ENCODE results near the gene APP. TPM values are rescaled to one million over a fixed set of nuclear protein-coding genes. Genes with fewer than 3 reads are reported as not detected.

The APP gene
- total RNA-seq, 1 donor: 404 TPM

DNA sequence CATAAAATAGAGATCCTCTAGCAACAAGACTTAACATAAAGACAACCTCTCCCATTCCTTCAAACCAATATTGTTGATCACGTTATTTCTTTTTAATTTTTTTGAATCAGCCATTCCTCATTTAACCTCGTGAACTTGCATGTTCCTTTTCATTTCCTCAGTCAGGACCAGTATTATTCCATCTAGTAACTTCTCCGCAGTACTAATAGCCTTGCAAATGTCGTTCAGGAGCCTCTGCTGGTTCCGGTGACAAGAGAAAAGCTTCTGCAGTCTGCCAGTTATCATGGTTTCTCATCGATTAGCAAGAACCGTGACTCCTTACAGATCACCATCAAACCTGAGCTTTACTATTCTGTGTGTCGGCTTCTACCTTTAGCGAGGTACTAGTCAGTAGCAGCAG is 3.0 kb downstream of the APP start:
- H3K4me3 ChIP-seq (ENCODE audit: low read depth, low read length): peak overlapping the region; percentile 6
- DNase-seq (ENCODE audit: low read depth): no peak
- TF ChIP-seq, protein P1, sequence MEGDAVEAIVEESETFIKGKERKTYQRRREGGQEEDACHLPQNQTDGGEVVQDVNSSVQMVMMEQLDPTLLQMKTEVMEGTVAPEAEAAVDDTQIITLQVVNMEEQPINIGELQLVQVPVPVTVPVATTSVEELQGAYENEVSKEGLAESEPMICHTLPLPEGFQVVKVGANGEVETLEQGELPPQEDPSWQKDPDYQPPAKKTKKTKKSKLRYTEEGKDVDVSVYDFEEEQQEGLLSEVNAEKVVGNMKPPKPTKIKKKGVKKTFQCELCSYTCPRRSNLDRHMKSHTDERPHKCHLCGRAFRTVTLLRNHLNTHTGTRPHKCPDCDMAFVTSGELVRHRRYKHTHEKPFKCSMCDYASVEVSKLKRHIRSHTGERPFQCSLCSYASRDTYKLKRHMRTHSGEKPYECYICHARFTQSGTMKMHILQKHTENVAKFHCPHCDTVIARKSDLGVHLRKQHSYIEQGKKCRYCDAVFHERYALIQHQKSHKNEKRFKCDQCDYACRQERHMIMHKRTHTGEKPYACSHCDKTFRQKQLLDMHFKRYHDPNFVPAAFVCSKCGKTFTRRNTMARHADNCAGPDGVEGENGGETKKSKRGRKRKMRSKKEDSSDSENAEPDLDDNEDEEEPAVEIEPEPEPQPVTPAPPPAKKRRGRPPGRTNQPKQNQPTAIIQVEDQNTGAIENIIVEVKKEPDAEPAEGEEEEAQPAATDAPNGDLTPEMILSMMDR (IDR thresholded peaks at IDR 0.05; ENCODE audit: insufficient read depth, low read length): no peak

DNA sequence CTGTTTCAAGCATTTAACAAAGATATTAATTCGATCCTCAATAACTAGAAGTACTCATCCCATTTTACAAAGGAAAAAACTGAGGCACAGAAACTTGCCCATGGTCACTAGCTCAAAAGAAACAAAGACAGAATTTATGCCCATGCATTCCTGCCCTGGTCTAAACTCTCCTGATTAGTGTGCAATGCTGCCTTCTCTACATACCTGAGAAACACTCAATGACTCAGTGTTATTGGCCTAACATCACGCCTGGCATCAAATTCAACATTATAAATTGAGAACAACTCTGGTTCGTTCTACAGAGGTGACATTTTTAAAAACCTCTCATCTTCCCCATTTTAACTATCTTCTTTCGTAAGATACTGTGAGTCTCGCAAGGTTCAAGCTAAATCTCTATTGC is 5.2 kb downstream of the APP start:
- DNase-seq (ENCODE audit: low read depth): peak; percentile 10
- no peak overlapping the region for H3K4me3 ChIP-seq (ENCODE audit: low read depth, low read length)
- TF ChIP-seq, protein P1 (IDR thresholded peaks at IDR 0.05; ENCODE audit: insufficient read depth, low read length): no peak

DNA sequence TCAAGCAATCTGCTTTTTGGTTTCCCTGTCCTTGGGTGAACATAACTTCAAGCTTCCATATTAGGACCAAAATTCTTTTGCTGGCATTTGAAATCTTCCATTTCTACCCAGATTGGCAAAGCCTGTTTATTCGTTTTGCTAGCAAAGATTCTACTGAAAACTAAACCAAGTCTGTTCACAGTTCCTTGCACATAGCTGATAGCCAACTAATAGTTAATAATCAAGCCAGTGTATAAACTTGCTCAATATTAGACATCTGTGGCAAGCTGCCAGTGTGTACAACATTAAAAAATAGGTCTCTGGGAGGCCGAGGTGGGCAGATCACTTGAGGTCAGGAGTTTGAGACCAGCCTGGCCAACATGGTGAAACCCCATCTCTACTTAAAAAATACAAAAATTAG is 6.3 kb downstream of the APP start:
- TF ChIP-seq, protein P1 (IDR thresholded peaks at IDR 0.05; ENCODE audit: insufficient read depth, low read length): no peak
- no peak for DNase-seq (ENCODE audit: low read depth)
- no peak overlapping the region for H3K4me3 ChIP-seq (ENCODE audit: low read depth, low read length)

DNA sequence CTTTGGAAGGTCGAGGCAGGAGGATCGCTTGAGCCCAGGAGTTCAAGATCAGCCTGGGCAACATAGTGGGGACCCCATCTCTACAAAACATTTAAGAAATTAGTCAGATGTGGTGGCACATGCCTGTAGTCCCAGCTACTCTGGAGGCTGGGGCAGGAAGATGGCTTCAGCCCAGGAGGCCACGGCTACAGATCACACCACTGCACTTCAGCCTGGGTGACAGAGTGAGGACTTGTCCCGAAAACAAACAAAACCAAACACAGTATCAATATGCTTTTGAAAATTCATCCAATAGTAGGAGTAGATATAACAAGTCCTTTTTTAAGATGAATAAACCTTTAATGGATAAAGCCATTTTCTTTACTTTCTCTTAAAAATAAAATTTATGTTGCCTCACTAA is 8.5 kb downstream of the APP start:
- no peak for DNase-seq (ENCODE audit: low read depth)
- TF ChIP-seq, protein P1 (IDR thresholded peaks at IDR 0.05; ENCODE audit: insufficient read depth, low read length): no peak

DNA sequence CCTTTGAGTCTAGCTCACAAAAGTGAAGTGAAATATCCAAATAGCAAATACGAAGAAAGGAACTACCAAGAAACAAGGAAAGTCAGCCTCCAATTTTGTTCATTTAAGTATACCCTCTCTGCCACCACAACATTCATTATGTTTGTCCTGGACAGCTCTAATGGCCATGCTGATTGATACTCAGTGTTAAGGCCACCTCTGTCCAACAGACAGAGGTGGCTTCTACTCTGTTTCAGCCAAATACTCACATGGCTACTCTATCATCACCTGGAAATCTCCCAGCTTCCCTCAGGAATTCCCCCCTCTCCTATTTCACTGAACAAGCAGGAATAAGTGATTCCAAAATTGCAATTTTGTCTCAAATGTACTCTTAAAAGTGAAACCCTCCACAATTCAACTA is 10.7 kb downstream of the APP start:
- TF ChIP-seq, protein P1 (IDR thresholded peaks at IDR 0.05; ENCODE audit: insufficient read depth, low read length): no peak
- no peak for DNase-seq (ENCODE audit: low read depth)
- no peak overlapping the region for H3K4me3 ChIP-seq (ENCODE audit: low read depth, low read length)

More for the DNA sequence above, 8.5 kb downstream of the APP start:
- H3K4me3 ChIP-seq (ENCODE audit: low read depth, low read length): no peak overlapping the region

DNA sequence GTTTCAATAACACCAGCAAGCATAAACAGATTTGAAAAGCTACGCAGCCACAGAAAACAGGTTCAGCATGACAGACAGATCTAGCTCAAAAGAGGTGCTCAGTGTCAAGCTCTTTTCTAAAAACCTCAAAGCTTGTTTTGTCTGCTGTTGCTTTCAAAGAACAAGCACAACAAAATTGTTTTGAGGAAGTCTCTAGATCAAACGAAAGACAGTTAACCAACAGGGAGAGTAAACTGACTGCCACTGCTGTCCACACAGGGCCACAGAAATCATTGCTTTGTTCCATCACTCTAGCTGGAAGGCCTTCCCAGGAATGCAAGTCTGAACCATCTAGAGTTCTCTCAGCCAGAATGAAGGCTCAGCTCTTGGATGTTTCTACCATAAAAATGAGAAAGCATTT is 12.8 kb downstream of the APP start:
- DNase-seq (ENCODE audit: low read depth): no peak
- TF ChIP-seq, protein P1 (IDR thresholded peaks at IDR 0.05; ENCODE audit: insufficient read depth, low read length): no peak
- no peak overlapping the region for H3K4me3 ChIP-seq (ENCODE audit: low read depth, low read length)

DNA sequence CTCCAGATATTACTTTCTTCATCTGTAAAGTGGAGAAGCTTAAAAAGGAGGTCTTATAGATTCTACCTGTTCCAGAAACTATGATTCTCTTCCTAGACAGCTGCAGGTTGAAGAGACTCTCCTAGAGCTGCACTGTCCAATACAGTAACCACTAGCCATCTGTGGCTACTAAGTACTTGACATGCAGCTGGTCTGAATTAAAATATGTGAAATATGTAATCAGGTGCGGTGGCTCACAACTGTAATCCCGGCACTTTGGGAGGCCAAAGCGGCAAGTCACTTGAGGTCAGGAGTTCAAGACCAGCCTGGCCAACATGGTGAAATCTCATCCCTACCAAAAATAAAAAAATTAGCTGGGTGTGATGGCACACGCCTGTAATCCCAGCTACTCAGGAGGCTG is 15.8 kb downstream of the APP start:
- TF ChIP-seq, protein P1 (IDR thresholded peaks at IDR 0.05; ENCODE audit: insufficient read depth, low read length): no peak
- no peak overlapping the region for H3K4me3 ChIP-seq (ENCODE audit: low read depth, low read length)
- DNase-seq (ENCODE audit: low read depth): no peak
